SJCRH30 (cell line): ENCODE measurements around the gene PCDH8. TPM values are rescaled to one million over a fixed set of nuclear protein-coding genes. Genes with fewer than 3 reads are reported as not detected.

Experiments used
- DNase-seq, 2 experiments: peaks; one replicate each; pipeline ENCODE4 v3.0.0-alpha.2; 2015 to 2020
- H3K27ac ChIP-seq: fragments of 250-450 bp; sonication (Bioruptor Pico); 2 replicates; pipeline ENCODE4 v1.5.1; 2020; ENCODE audit warnings: mild to moderate bottlenecking, moderate library complexity
- H3K27me3 ChIP-seq: fragments of 250-450 bp; sonication (Bioruptor Pico); 2 replicates; pipeline ENCODE4 v1.5.1; 2020; ENCODE audit warnings: mild to moderate bottlenecking, moderate library complexity
- H3K36me3 ChIP-seq: fragments of 250-450 bp; sonication (Bioruptor Pico); 2 replicates; pipeline ENCODE4 v1.5.1; 2020; ENCODE audit warnings: mild to moderate bottlenecking, moderate library complexity
- H3K4me1 ChIP-seq: fragments of 250-450 bp; sonication (Bioruptor Pico); 2 replicates; pipeline ENCODE4 v1.5.1; 2020; ENCODE audit warnings: mild to moderate bottlenecking, moderate library complexity
- H3K4me3 ChIP-seq: fragments of 250-450 bp; sonication (Bioruptor Pico); 2 replicates; pipeline ENCODE4 v1.5.1; 2020; ENCODE audit warnings: mild to moderate bottlenecking, moderate library complexity
- H3K9me3 ChIP-seq: fragments of 250-450 bp; sonication (Bioruptor Pico); replicated peaks from 2 replicates; pipeline ENCODE4 v1.5.1; 2020; ENCODE audit warnings: mild to moderate bottlenecking, moderate library complexity
- total RNA-seq: library from RNA; depleted of rRNA; stranded (reverse); fragments of >200 nt; shearing (Covaris generic); gene quantifications from 2 replicates; pipeline ENCODE4 v1.2.3, GENCODE V29; 2014; rRNA removed

Gene PCDH8
- total RNA-seq, 1 experiment from 2014 or later, result 2.3 TPM

- no peak for DNase-seq
- no peaks in the 10 kb centered on the region for H3K36me3 ChIP-seq
Observed at GRCh38 chr13:52810526-52810925, 37.9 kb downstream of the PCDH8 start.

GRCh38 chr13:52810011-52810410, 38.4 kb downstream of the PCDH8 start:
- H3K27me3 ChIP-seq, result no peaks in the 10 kb centered on the region
- no peaks in the 10 kb centered on the region for H3K36me3 ChIP-seq
- no peaks in the 10 kb centered on the region for H3K9me3 ChIP-seq
- H3K4me1 ChIP-seq, result peaks cover 12% of the 10 kb centered on the region
- H3K4me3 ChIP-seq, result no peak overlapping the region
- H3K27ac ChIP-seq, result no peak overlapping the region
- no peak for DNase-seq

More at GRCh38 chr13:52810526-52810925, 37.9 kb downstream of the PCDH8 start:
- H3K4me1 ChIP-seq, result peaks cover 12% of the 10 kb centered on the region
- H3K4me3 ChIP-seq, result no peak overlapping the region
- no peaks in the 10 kb centered on the region for H3K27me3 ChIP-seq
- H3K9me3 ChIP-seq, result no peaks in the 10 kb centered on the region
- no peak overlapping the region for H3K27ac ChIP-seq

GRCh38 chr13:52809310-52809769, 39.1 kb downstream of the PCDH8 start:
- Histone ChIP-seq H3K4me1 (peaks cover 18% of the 10 kb centered on the region), H3K4me3 (no peak overlapping the region), H3K27me3 (no peaks in the 10 kb centered on the region), H3K36me3 (no peaks in the 10 kb centered on the region), H3K9me3 (no peaks in the 10 kb centered on the region), H3K27ac (no peak overlapping the region)
- DNase-seq, result peak; percentile 91 to 97

- no peak overlapping the region for H3K4me3 ChIP-seq
- no peak for DNase-seq
Observed at GRCh38 chr13:52808842-52809219, 39.6 kb downstream of the PCDH8 start.

GRCh38 chr13:52806029-52806428, 42.4 kb downstream of the PCDH8 start:
- Histone ChIP-seq H3K4me3 (no peak overlapping the region), H3K4me1 (peaks cover 24% of the 10 kb centered on the region), H3K9me3 (no peaks in the 10 kb centered on the region), H3K27ac (no peak overlapping the region), H3K27me3 (no peaks in the 10 kb centered on the region), H3K36me3 (no peaks in the 10 kb centered on the region)
- DNase-seq, result no peak

More at GRCh38 chr13:52808842-52809219, 39.6 kb downstream of the PCDH8 start:
- Histone ChIP-seq H3K36me3 (no peaks in the 10 kb centered on the region), H3K27ac (no peak overlapping the region), H3K27me3 (no peaks in the 10 kb centered on the region), H3K9me3 (no peaks in the 10 kb centered on the region), H3K4me1 (peaks cover 23% of the 10 kb centered on the region)

GRCh38 chr13:52804202-52804641, 44.2 kb downstream of the PCDH8 start:
- Histone ChIP-seq H3K9me3 (no peaks in the 10 kb centered on the region), H3K36me3 (no peaks in the 10 kb centered on the region), H3K4me1 (peaks cover 13% of the 10 kb centered on the region), H3K27ac (no peak overlapping the region), H3K27me3 (no peaks in the 10 kb centered on the region), H3K4me3 (no peak overlapping the region)
- DNase-seq, result peak; percentile 74 to 87

- Histone ChIP-seq H3K4me3 (no peak overlapping the region), H3K4me1 (peaks cover 13% of the 10 kb centered on the region), H3K9me3 (no peaks in the 10 kb centered on the region), H3K27me3 (no peaks in the 10 kb centered on the region), H3K27ac (no peak overlapping the region), H3K36me3 (no peaks in the 10 kb centered on the region)
- no peak for DNase-seq
Observed at GRCh38 chr13:52800856-52801255, 47.6 kb downstream of the PCDH8 start.

- H3K4me1 ChIP-seq, result peaks cover 2% of the 10 kb centered on the region
- no peak overlapping the region for H3K27ac ChIP-seq
- H3K4me3 ChIP-seq, result no peak overlapping the region
- H3K27me3 ChIP-seq, result no peaks in the 10 kb centered on the region
- no peaks in the 10 kb centered on the region for H3K9me3 ChIP-seq
- no peak for DNase-seq
- no peaks in the 10 kb centered on the region for H3K36me3 ChIP-seq
Observed at GRCh38 chr13:52798770-52799430, 49.5 kb downstream of the PCDH8 start.

- H3K27ac ChIP-seq, result no peak overlapping the region
- no peaks in the 10 kb centered on the region for H3K27me3 ChIP-seq
- H3K4me3 ChIP-seq, result no peak overlapping the region
- H3K9me3 ChIP-seq, result no peaks in the 10 kb centered on the region
- H3K4me1 ChIP-seq, result no peaks in the 10 kb centered on the region
- H3K36me3 ChIP-seq, result no peaks in the 10 kb centered on the region
- no peak for DNase-seq
Observed at GRCh38 chr13:52797176-52797575, 51.3 kb downstream of the PCDH8 start.

GRCh38 chr13:52794589-52794988, 53.9 kb downstream of the PCDH8 start:
- H3K4me3 ChIP-seq, result no peak overlapping the region
- no peak for DNase-seq
- no peaks in the 10 kb centered on the region for H3K27me3 ChIP-seq
- H3K9me3 ChIP-seq, result no peaks in the 10 kb centered on the region
- H3K27ac ChIP-seq, result no peak overlapping the region
- H3K36me3 ChIP-seq, result no peaks in the 10 kb centered on the region
- no peaks in the 10 kb centered on the region for H3K4me1 ChIP-seq

GRCh38 chr13:52793515-52794061, 54.9 kb downstream of the PCDH8 start:
- Histone ChIP-seq H3K4me3 (no peak overlapping the region), H3K9me3 (no peaks in the 10 kb centered on the region), H3K4me1 (no peaks in the 10 kb centered on the region), H3K27me3 (no peaks in the 10 kb centered on the region), H3K27ac (no peak overlapping the region), H3K36me3 (no peaks in the 10 kb centered on the region)
- no peak for DNase-seq

Other genes starting within 250 kb of the PCDH8 start
- 9.4 and 9.6 TPM in 2 replicates for gene HNRNPA1L2, start 206.2 kb downstream of the PCDH8 start, total RNA-seq
- 70.7 and 76.2 TPM in 2 replicates for gene SUGT1, start 195.8 kb downstream of the PCDH8 start, total RNA-seq
- gene CNMD, start 108.8 kb downstream of the PCDH8 start, total RNA-seq, result 0.13 TPM in 1 of 2 replicates, not detected in the other
- gene OLFM4, start 180.2 kb upstream of the PCDH8 start, total RNA-seq, result 1.1 TPM in 2 replicates